ENCODE results near the gene HECTD4. TPM values are rescaled to one million over a fixed set of nuclear protein-coding genes. Genes with fewer than 3 reads are reported as not detected.

HECTD4 gene
- total RNA-seq, 1 experiment from 2014 or later: 65.7 TPM

DNA sequence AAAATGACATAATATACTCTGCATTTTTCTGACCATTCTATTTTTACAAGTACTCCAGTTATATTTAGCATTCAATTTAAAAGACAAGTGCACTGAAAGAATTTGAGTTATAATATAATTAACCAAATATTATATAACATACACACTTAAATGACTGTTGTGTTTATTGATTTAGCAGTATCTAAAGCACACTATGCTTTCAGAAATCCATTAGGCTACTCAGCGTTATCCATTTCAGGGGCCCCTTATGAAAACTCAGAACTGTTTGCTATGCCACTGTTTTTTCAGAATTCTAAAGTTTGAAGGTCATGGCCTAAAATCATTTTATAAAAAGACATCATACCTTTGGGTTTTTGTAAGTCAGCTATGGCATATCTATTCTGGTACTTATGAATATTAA, 57.1 kb downstream of the HECTD4 start:
- BruUV-seq (replicated peaks): no TSS peak
- H3K36me3 Mint-ChIP-seq (ENCODE audit: insufficient read depth, unreplicated experiment): no peaks in the 10 kb centered on the region
- no peak overlapping the region for H3K27ac Mint-ChIP-seq (ENCODE audit: unreplicated experiment)
- TF ChIP-seq, protein P1, sequence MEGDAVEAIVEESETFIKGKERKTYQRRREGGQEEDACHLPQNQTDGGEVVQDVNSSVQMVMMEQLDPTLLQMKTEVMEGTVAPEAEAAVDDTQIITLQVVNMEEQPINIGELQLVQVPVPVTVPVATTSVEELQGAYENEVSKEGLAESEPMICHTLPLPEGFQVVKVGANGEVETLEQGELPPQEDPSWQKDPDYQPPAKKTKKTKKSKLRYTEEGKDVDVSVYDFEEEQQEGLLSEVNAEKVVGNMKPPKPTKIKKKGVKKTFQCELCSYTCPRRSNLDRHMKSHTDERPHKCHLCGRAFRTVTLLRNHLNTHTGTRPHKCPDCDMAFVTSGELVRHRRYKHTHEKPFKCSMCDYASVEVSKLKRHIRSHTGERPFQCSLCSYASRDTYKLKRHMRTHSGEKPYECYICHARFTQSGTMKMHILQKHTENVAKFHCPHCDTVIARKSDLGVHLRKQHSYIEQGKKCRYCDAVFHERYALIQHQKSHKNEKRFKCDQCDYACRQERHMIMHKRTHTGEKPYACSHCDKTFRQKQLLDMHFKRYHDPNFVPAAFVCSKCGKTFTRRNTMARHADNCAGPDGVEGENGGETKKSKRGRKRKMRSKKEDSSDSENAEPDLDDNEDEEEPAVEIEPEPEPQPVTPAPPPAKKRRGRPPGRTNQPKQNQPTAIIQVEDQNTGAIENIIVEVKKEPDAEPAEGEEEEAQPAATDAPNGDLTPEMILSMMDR (IDR thresholded peaks at IDR 0.05; ENCODE audit: unreplicated experiment): no peak
- H3K27me3 Mint-ChIP-seq (ENCODE audit: unreplicated experiment): no peaks in the 10 kb centered on the region
- H3K9me3 Mint-ChIP-seq (ENCODE audit: low read depth, unreplicated experiment): no peaks in the 10 kb centered on the region
- CTCF ChIA-PET: no interaction called here
- intact Hi-C loops (cut with micrococcal nuclease; ENCODE audit: unreplicated experiment): no loop called here
- DNase-seq: no peak
- no peak overlapping the region for H3K4me3 Mint-ChIP-seq (ENCODE audit: low read depth, unreplicated experiment)
- peaks cover 19% of the 10 kb centered on the region for H3K4me1 Mint-ChIP-seq (ENCODE audit: low read depth, unreplicated experiment)

DNA sequence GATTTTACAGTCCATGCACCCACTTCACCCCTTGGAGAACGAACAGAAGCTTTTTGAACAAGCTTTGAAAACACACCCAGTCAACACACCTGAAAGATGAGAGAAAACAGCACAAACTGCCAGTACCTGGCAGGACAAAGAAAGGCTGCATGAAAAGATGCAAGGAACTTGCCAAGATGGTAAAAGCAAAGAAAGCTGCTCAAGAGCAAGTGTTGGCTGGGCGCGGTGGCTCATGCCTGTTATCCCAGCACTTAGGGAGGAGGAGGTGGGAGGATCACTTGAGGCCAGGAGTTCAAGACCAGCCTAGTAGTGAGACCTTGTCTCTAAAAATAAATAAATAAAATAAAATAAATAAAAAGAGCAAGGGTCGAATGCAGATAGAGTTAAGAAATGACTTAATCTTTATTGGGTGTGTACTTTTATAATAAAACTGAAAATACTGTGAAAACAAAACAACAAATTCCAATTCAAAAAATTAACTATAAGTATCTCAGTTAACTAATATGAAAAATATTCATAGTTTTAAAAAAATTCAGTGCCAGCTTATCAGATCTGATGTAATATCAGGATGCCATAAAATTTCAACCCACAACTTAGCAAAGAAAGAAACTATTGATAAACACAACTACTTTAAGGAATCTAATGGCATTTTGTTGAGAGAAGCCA, 59.2 kb downstream of the HECTD4 start:
- Mint-ChIP-seq H3K9me3 (ENCODE audit: low read depth, unreplicated experiment) (no peaks in the 10 kb centered on the region), H3K36me3 (ENCODE audit: insufficient read depth, unreplicated experiment) (no peaks in the 10 kb centered on the region), H3K27ac (ENCODE audit: unreplicated experiment) (no peak overlapping the region), H3K4me1 (ENCODE audit: low read depth, unreplicated experiment) (peaks cover 19% of the 10 kb centered on the region), H3K27me3 (ENCODE audit: unreplicated experiment) (no peaks in the 10 kb centered on the region), H3K4me3 (ENCODE audit: low read depth, unreplicated experiment) (no peak overlapping the region)
- CTCF ChIA-PET: no interaction called here
- intact Hi-C loops (cut with micrococcal nuclease; ENCODE audit: unreplicated experiment): no loop called here
- TF ChIP-seq, protein P1 (IDR thresholded peaks at IDR 0.05; ENCODE audit: unreplicated experiment): no peak
- BruUV-seq (replicated peaks): no TSS peak
- DNase-seq: no peak

DNA sequence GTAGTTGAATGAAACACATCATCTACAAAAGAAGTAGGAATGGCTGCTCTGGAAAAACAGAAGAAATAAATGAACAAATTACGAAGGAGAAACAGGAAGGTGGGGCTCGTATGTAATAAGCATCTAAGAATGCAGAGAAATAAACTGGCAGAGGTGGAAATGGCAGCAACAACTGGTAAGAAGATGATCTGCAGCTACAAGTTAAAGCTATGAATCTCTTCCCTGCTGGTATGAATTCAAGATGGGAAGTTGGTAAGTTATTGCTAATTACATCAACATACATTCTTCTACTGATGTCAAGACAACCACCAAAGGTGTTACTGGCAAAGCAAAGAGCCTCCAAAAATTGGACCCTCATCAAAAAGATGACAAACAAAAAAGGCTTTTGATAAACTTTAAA, 59.8 kb downstream of the HECTD4 start:
- no peak for DNase-seq
- Mint-ChIP-seq H3K36me3 (ENCODE audit: insufficient read depth, unreplicated experiment) (no peaks in the 10 kb centered on the region), H3K27ac (ENCODE audit: unreplicated experiment) (no peak overlapping the region), H3K9me3 (ENCODE audit: low read depth, unreplicated experiment) (no peaks in the 10 kb centered on the region), H3K4me3 (ENCODE audit: low read depth, unreplicated experiment) (no peak overlapping the region), H3K4me1 (ENCODE audit: low read depth, unreplicated experiment) (peaks cover 19% of the 10 kb centered on the region), H3K27me3 (ENCODE audit: unreplicated experiment) (no peaks in the 10 kb centered on the region)
- intact Hi-C loops (cut with micrococcal nuclease; ENCODE audit: unreplicated experiment): no loop called here
- CTCF ChIA-PET: no interaction called here
- no TSS peak for BruUV-seq (replicated peaks)
- TF ChIP-seq, protein P1 (IDR thresholded peaks at IDR 0.05; ENCODE audit: unreplicated experiment): no peak

DNA sequence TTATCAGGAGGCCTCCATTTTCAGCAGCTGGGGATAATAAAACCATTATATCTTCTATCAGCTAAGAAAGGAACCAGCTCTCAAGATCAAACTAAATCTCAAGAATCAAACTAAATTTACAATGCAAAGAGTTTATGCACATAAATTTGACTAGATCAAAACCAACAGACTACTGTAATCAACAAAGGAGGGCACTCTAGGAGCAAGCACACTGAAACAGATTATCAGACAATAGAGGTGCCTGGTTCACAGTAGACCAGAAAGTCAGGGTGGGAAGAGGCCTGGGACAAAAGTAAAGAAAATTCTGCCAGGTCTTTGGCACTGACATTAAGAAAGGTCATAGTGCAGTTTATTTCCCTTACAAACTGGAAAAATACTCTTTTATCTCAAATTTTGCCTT, 61.0 kb downstream of the HECTD4 start:
- intact Hi-C loops (cut with micrococcal nuclease; ENCODE audit: unreplicated experiment): no loop called here
- BruUV-seq (replicated peaks): no TSS peak

More for the DNA sequence above, 61.0 kb downstream of the HECTD4 start:
- Mint-ChIP-seq H3K36me3 (ENCODE audit: insufficient read depth, unreplicated experiment) (no peaks in the 10 kb centered on the region), H3K27ac (ENCODE audit: unreplicated experiment) (no peak overlapping the region), H3K9me3 (ENCODE audit: low read depth, unreplicated experiment) (no peaks in the 10 kb centered on the region), H3K4me3 (ENCODE audit: low read depth, unreplicated experiment) (no peak overlapping the region), H3K27me3 (ENCODE audit: unreplicated experiment) (no peaks in the 10 kb centered on the region), H3K4me1 (ENCODE audit: low read depth, unreplicated experiment) (peaks cover 19% of the 10 kb centered on the region)
- DNase-seq: no peak
- TF ChIP-seq, protein P1 (IDR thresholded peaks at IDR 0.05; ENCODE audit: unreplicated experiment): no peak
- CTCF ChIA-PET: interaction anchor here (0.7 kb wide), 1 partner anchor 21 kb away, joined by 6 read pairs; no protein-coding TSS in a partner anchor

Data from Calu3 (cell line).